ENCODE data around the gene MSI2. TPM values are rescaled to one million over a fixed set of nuclear protein-coding genes. Genes with fewer than 3 reads are reported as not detected.

Gene MSI2
- polyA plus RNA-seq, 3 donors from 2014 or later: 0.88 to 3.6 (median 2.4) TPM

GRCh38 chr17:57691939-57692338 is 435.6 kb downstream of the MSI2 start:
- peaks cover 0 to 2% (median 0%) of the 10 kb centered on the region in 6 donors for H3K9me3 Mint-ChIP-seq
- no peak overlapping the region for H3K27ac Mint-ChIP-seq
- peaks cover 0 to 2% (median 0%) of the 10 kb centered on the region in 3 donors for H3K27me3 Mint-ChIP-seq (ENCODE audit: low read depth in 3 of 3)
- DNase-seq: no peak
- peaks cover 0 to 10% (median 6%) of the 10 kb centered on the region in 3 donors for H3K36me3 Mint-ChIP-seq
- H3K4me3 Mint-ChIP-seq: no peak overlapping the region
- peaks cover 18 to 19% of the 10 kb centered on the region in 2 donors for H3K4me1 Mint-ChIP-seq

GRCh38 chr17:57692770-57693169 is 436.4 kb downstream of the MSI2 start:
- no peak for DNase-seq

GRCh38 chr17:57694051-57694450 is 437.7 kb downstream of the MSI2 start:
- peaks cover 0 to 2% (median 0%) of the 10 kb centered on the region in 3 donors for H3K27me3 Mint-ChIP-seq (ENCODE audit: low read depth in 3 of 3)
- H3K4me3 Mint-ChIP-seq: no peak overlapping the region
- H3K27ac Mint-ChIP-seq: no peak overlapping the region
- peaks cover 18 to 19% of the 10 kb centered on the region in 2 donors for H3K4me1 Mint-ChIP-seq
- H3K36me3 Mint-ChIP-seq: peaks cover 0 to 10% (median 6%) of the 10 kb centered on the region in 3 donors
- DNase-seq: no peak
- peaks cover 0 to 2% (median 0%) of the 10 kb centered on the region in 6 donors for H3K9me3 Mint-ChIP-seq

More at GRCh38 chr17:57692770-57693169, 436.4 kb downstream of the MSI2 start:
- peaks cover 18 to 19% of the 10 kb centered on the region in 2 donors for H3K4me1 Mint-ChIP-seq
- peak overlapping the region; percentile 7 to 88 (median 74) for H3K27ac Mint-ChIP-seq
- H3K4me3 Mint-ChIP-seq: peak overlapping the region; percentile 36 to 80 (median 68)
- H3K36me3 Mint-ChIP-seq: peaks cover 0 to 10% (median 6%) of the 10 kb centered on the region in 3 donors
- H3K27me3 Mint-ChIP-seq (ENCODE audit: low read depth in 3 of 3): peaks cover 0 to 2% (median 0%) of the 10 kb centered on the region in 3 donors
- H3K9me3 Mint-ChIP-seq: peaks cover 0 to 2% (median 0%) of the 10 kb centered on the region in 6 donors

GRCh38 chr17:57696050-57696449 is 439.7 kb downstream of the MSI2 start:
- peaks cover 19 to 20% of the 10 kb centered on the region in 2 donors for H3K4me1 Mint-ChIP-seq
- peak overlapping the region in 1 of 6 donors; percentile 60 for H3K27ac Mint-ChIP-seq
- DNase-seq: no peak
- peaks cover 0 to 2% (median 0%) of the 10 kb centered on the region in 3 donors for H3K27me3 Mint-ChIP-seq (ENCODE audit: low read depth in 3 of 3)
- no peak overlapping the region for H3K4me3 Mint-ChIP-seq
- peaks cover 0 to 10% (median 6%) of the 10 kb centered on the region in 3 donors for H3K36me3 Mint-ChIP-seq
- peaks cover 0 to 2% (median 0%) of the 10 kb centered on the region in 6 donors for H3K9me3 Mint-ChIP-seq

- H3K27me3 Mint-ChIP-seq (ENCODE audit: low read depth in 3 of 3): peaks cover 0 to 2% (median 0%) of the 10 kb centered on the region in 3 donors
- no peak overlapping the region for H3K4me3 Mint-ChIP-seq
- no peak for DNase-seq
- H3K9me3 Mint-ChIP-seq: peaks cover 0 to 2% (median 0%) of the 10 kb centered on the region in 6 donors
- H3K4me1 Mint-ChIP-seq: peaks cover 17 to 20% of the 10 kb centered on the region in 2 donors
- no peak overlapping the region for H3K27ac Mint-ChIP-seq
- peaks cover 0 to 10% (median 6%) of the 10 kb centered on the region in 3 donors for H3K36me3 Mint-ChIP-seq
Observed at GRCh38 chr17:57697197-57697596, 440.9 kb downstream of the MSI2 start.

GRCh38 chr17:57697891-57698711 is 441.8 kb downstream of the MSI2 start:
- no peak overlapping the region for H3K4me3 Mint-ChIP-seq
- no peak overlapping the region for H3K27ac Mint-ChIP-seq
- H3K36me3 Mint-ChIP-seq: peaks cover 0 to 6% (median 6%) of the 10 kb centered on the region in 3 donors
- H3K9me3 Mint-ChIP-seq: peaks cover 0 to 2% (median 0%) of the 10 kb centered on the region in 6 donors
- peak in 2 of 3 donors; percentile 3 to 13 for DNase-seq
- H3K4me1 Mint-ChIP-seq: peaks cover 7 to 11% of the 10 kb centered on the region in 2 donors
- peaks cover 0 to 2% (median 0%) of the 10 kb centered on the region in 3 donors for H3K27me3 Mint-ChIP-seq (ENCODE audit: low read depth in 3 of 3)

GRCh38 chr17:57699751-57700219 is 443.5 kb downstream of the MSI2 start:
- H3K9me3 Mint-ChIP-seq: no peaks in the 10 kb centered on the region
- H3K27me3 Mint-ChIP-seq (ENCODE audit: low read depth in 3 of 3): no peaks in the 10 kb centered on the region
- H3K4me1 Mint-ChIP-seq: peaks cover 0 to 5% of the 10 kb centered on the region in 2 donors
- H3K36me3 Mint-ChIP-seq: no peaks in the 10 kb centered on the region
- no peak for DNase-seq
- H3K27ac Mint-ChIP-seq: peak overlapping the region in 2 of 6 donors; percentile 8 to 80
- peak overlapping the region in 1 of 5 donors; percentile 9 for H3K4me3 Mint-ChIP-seq

- Mint-ChIP-seq H3K9me3 (no peaks in the 10 kb centered on the region), H3K4me1 (peaks cover 0 to 2% of the 10 kb centered on the region in 2 donors), H3K27me3 (ENCODE audit: low read depth in 3 of 3) (no peaks in the 10 kb centered on the region), H3K36me3 (no peaks in the 10 kb centered on the region), H3K4me3 (no peak overlapping the region), H3K27ac (peak overlapping the region in 1 of 6 donors; percentile 50)
- DNase-seq: no peak
Observed at GRCh38 chr17:57701124-57701523, 444.8 kb downstream of the MSI2 start.

- Mint-ChIP-seq H3K4me1 (peaks cover 0 to 2% of the 10 kb centered on the region in 2 donors), H3K9me3 (no peaks in the 10 kb centered on the region), H3K4me3 (no peak overlapping the region), H3K27ac (no peak overlapping the region), H3K27me3 (ENCODE audit: low read depth in 3 of 3) (peaks cover 0 to 1% (median 0%) of the 10 kb centered on the region in 3 donors), H3K36me3 (no peaks in the 10 kb centered on the region)
- no peak for DNase-seq
Observed at GRCh38 chr17:57703273-57703672, 446.9 kb downstream of the MSI2 start.

- H3K27me3 Mint-ChIP-seq (ENCODE audit: low read depth in 3 of 3): peaks cover 0 to 3% (median 3%) of the 10 kb centered on the region in 3 donors
- H3K4me1 Mint-ChIP-seq: peaks cover 0 to 2% of the 10 kb centered on the region in 2 donors
- no peaks in the 10 kb centered on the region for H3K9me3 Mint-ChIP-seq
- no peak for DNase-seq
- no peak overlapping the region for H3K27ac Mint-ChIP-seq
- H3K4me3 Mint-ChIP-seq: no peak overlapping the region
- no peaks in the 10 kb centered on the region for H3K36me3 Mint-ChIP-seq
Observed at GRCh38 chr17:57704448-57704847, 448.1 kb downstream of the MSI2 start.

- H3K36me3 Mint-ChIP-seq: no peaks in the 10 kb centered on the region
- no peak overlapping the region for H3K4me3 Mint-ChIP-seq
- peaks cover 2 to 5% (median 3%) of the 10 kb centered on the region in 3 donors for H3K27me3 Mint-ChIP-seq (ENCODE audit: low read depth in 3 of 3)
- H3K9me3 Mint-ChIP-seq: no peaks in the 10 kb centered on the region
- no peaks in the 10 kb centered on the region for H3K4me1 Mint-ChIP-seq
- no peak overlapping the region for H3K27ac Mint-ChIP-seq
- DNase-seq: no peak
Observed at GRCh38 chr17:57705921-57706695, 449.8 kb downstream of the MSI2 start.

- H3K27ac Mint-ChIP-seq: no peak overlapping the region
- DNase-seq: no peak
- H3K36me3 Mint-ChIP-seq: no peaks in the 10 kb centered on the region
- no peaks in the 10 kb centered on the region for H3K9me3 Mint-ChIP-seq
- no peak overlapping the region for H3K4me3 Mint-ChIP-seq
- no peaks in the 10 kb centered on the region for H3K4me1 Mint-ChIP-seq
- peaks cover 3 to 5% (median 5%) of the 10 kb centered on the region in 3 donors for H3K27me3 Mint-ChIP-seq (ENCODE audit: low read depth in 3 of 3)
Observed at GRCh38 chr17:57706761-57707160, 450.4 kb downstream of the MSI2 start.

GRCh38 chr17:57707892-57708291 is 451.6 kb downstream of the MSI2 start:
- DNase-seq: no peak
- Mint-ChIP-seq H3K4me3 (no peak overlapping the region), H3K9me3 (no peaks in the 10 kb centered on the region), H3K4me1 (no peaks in the 10 kb centered on the region), H3K27ac (no peak overlapping the region), H3K36me3 (no peaks in the 10 kb centered on the region), H3K27me3 (ENCODE audit: low read depth in 3 of 3) (peaks cover 5 to 8% (median 5%) of the 10 kb centered on the region in 3 donors)

All from immature natural killer cell (primary cell).